Nephron progenitor cell (in vitro differentiated cells): ENCODE results near the gene MIA2.
"Not testable (repeated sequence)": the region's sequence is repeated elsewhere in the genome, so short reads cannot be mapped to it uniquely, and the experiment has no call there.

ENCODE experiments used
- DNase-seq: peaks from one replicate; pipeline ENCODE4 v3.0.0; 2021
- H3K27ac Mint-ChIP-seq: 2 replicates; pipeline ENCODE4 v1.8.0; 2021; ENCODE audit warnings: mild to moderate bottlenecking, moderate library complexity, mixed read lengths
- H3K27me3 Mint-ChIP-seq: 2 replicates; pipeline ENCODE4 v1.8.0; 2021; ENCODE audit warnings: mild to moderate bottlenecking, low read depth, mixed read lengths; ENCODE audit not compliant: poor library complexity
- H3K36me3 Mint-ChIP-seq: 2 replicates; pipeline ENCODE4 v1.8.0; 2021; ENCODE audit warnings: low read depth, mixed read lengths
- H3K4me1 Mint-ChIP-seq: 2 replicates; pipeline ENCODE4 v1.8.0; 2021; ENCODE audit warnings: mixed read lengths
- H3K4me3 Mint-ChIP-seq: 2 replicates; pipeline ENCODE4 v1.8.0; 2021; ENCODE audit warnings: mild to moderate bottlenecking, moderate library complexity, mixed read lengths
- H3K9me3 Mint-ChIP-seq: 2 replicates; pipeline ENCODE4 v1.8.0; 2021; ENCODE audit warnings: mild to moderate bottlenecking, moderate library complexity, mixed read lengths
- CTCF ChIP-seq: fragments of 200-600 bp; sonication (generic); IDR thresholded peaks from 2 replicates; pipeline ENCODE4 v1.5.0; 2021; ENCODE audit warnings: antibody characterized with exemption

The MIA2 gene

DNA sequence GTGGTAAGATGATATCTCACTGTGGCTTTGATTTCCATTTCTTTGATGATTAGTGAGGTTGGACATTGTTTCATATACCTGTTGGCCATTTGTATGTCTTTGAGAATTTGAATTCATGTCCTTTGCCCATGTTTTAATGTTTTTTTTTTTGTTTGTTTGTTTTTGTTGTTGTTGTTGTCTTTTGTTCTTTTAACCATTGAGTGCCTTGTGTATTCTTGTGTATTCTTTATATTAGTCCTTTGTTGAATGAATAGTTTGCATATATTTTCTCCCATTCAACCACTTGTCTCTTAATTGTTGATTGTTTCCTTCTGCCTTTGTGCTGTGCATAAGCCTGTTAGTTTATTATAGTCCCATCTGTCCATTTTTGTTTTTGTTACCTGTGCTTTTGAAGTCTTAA lies 126.6 kb downstream of the MIA2 start:
- H3K36me3 Mint-ChIP-seq, result peaks cover 97% of the 10 kb centered on the region
- H3K4me1 Mint-ChIP-seq, result no peaks in the 10 kb centered on the region
- no peak overlapping the region for H3K27ac Mint-ChIP-seq
- H3K4me3 Mint-ChIP-seq, result no peak overlapping the region
- DNase-seq, result no peak
- H3K27me3 Mint-ChIP-seq, result no peaks in the 10 kb centered on the region
- H3K9me3 Mint-ChIP-seq, result peaks cover 93% of the 10 kb centered on the region
- no peak for TF ChIP-seq CTCF

GRCh38 chr14:39361556-39361955 lies 127.8 kb downstream of the MIA2 start:
- not testable (repeated sequence) for H3K4me3 Mint-ChIP-seq, H3K27ac Mint-ChIP-seq, H3K4me1 Mint-ChIP-seq, H3K27me3 Mint-ChIP-seq, DNase-seq
- H3K9me3 Mint-ChIP-seq, result peaks cover 91% of the 10 kb centered on the region
- H3K36me3 Mint-ChIP-seq, result peaks cover 93% of the 10 kb centered on the region

- no peak for TF ChIP-seq CTCF
- H3K27me3 Mint-ChIP-seq, result no peaks in the 10 kb centered on the region
- H3K4me1 Mint-ChIP-seq, result peaks cover 5% of the 10 kb centered on the region
- H3K36me3 Mint-ChIP-seq, result peaks cover 64% of the 10 kb centered on the region
- H3K27ac Mint-ChIP-seq, result no peak overlapping the region
- DNase-seq, result no peak
- no peak overlapping the region for H3K4me3 Mint-ChIP-seq
- H3K9me3 Mint-ChIP-seq, result peaks cover 65% of the 10 kb centered on the region
Measured at GRCh38 chr14:39364509-39364908, 130.8 kb downstream of the MIA2 start.

GRCh38 chr14:39365354-39365753 lies 131.6 kb downstream of the MIA2 start:
- Mint-ChIP-seq H3K9me3 (peaks cover 57% of the 10 kb centered on the region), H3K4me1 (peaks cover 5% of the 10 kb centered on the region), H3K27me3 (no peaks in the 10 kb centered on the region), H3K27ac (no peak overlapping the region), H3K36me3 (peaks cover 56% of the 10 kb centered on the region), H3K4me3 (no peak overlapping the region)
- TF ChIP-seq CTCF, result no peak
- DNase-seq, result no peak

- Mint-ChIP-seq H3K4me3 (no peak overlapping the region), H3K4me1 (peaks cover 5% of the 10 kb centered on the region), H3K36me3 (peaks cover 42% of the 10 kb centered on the region), H3K9me3 (peaks cover 43% of the 10 kb centered on the region), H3K27ac (no peak overlapping the region), H3K27me3 (no peaks in the 10 kb centered on the region)
- no peak for TF ChIP-seq CTCF
- DNase-seq, result no peak
Measured at GRCh38 chr14:39366460-39367386, 133.0 kb downstream of the MIA2 start.

GRCh38 chr14:39367387-39367751 lies 133.7 kb downstream of the MIA2 start:
- no peak overlapping the region for H3K4me3 Mint-ChIP-seq
- H3K9me3 Mint-ChIP-seq, result peaks cover 37% of the 10 kb centered on the region
- no peak for DNase-seq
- no peaks in the 10 kb centered on the region for H3K27me3 Mint-ChIP-seq
- H3K36me3 Mint-ChIP-seq, result peaks cover 36% of the 10 kb centered on the region
- TF ChIP-seq CTCF, result no peak
- peak overlapping the region; percentile 18 for H3K27ac Mint-ChIP-seq
- H3K4me1 Mint-ChIP-seq, result peaks cover 5% of the 10 kb centered on the region
